EL (cell line): ENCODE results near the gene GPR25.

Experiments used
- DNase-seq: peaks from one replicate; pipeline ENCODE4 v3.0.0-alpha.2; 2016

GPR25 gene

GRCh38 chr1:200873671-200874397 is 1.1 kb downstream of the GPR25 start:
- DNase-seq: no peak

- no peak for DNase-seq
These were observed 1.9 kb downstream of the GPR25 start for GRCh38 chr1:200874694-200875093.

- DNase-seq: no peak
These were observed 2.6 kb downstream of the GPR25 start for GRCh38 chr1:200875416-200875815.

- DNase-seq: no peak
These were observed 4.2 kb downstream of the GPR25 start for GRCh38 chr1:200877010-200877409.

- DNase-seq: no peak
These were observed 5.2 kb downstream of the GPR25 start for GRCh38 chr1:200877839-200878551.

- no peak for DNase-seq
These were observed 7.4 kb downstream of the GPR25 start for GRCh38 chr1:200880212-200880611.

- no peak for DNase-seq
These were observed 10.3 kb downstream of the GPR25 start for GRCh38 chr1:200883118-200883517.

- no peak for DNase-seq
These were observed 13.0 kb downstream of the GPR25 start for GRCh38 chr1:200885623-200886402.

GRCh38 chr1:200886594-200886993 is 13.8 kb downstream of the GPR25 start:
- DNase-seq: no peak

GRCh38 chr1:200887036-200887435 is 14.3 kb downstream of the GPR25 start:
- DNase-seq: no peak

- no peak for DNase-seq
These were observed 15.1 kb downstream of the GPR25 start for GRCh38 chr1:200887772-200888348.

- DNase-seq: peak; percentile 75
These were observed 15.6 kb downstream of the GPR25 start for GRCh38 chr1:200888349-200888838.

- no peak for DNase-seq
These were observed 16.8 kb downstream of the GPR25 start for GRCh38 chr1:200889571-200889970.

- DNase-seq: no peak
These were observed 17.2 kb downstream of the GPR25 start for GRCh38 chr1:200890027-200890426.

- peak; percentile 67 for DNase-seq
These were observed 18.3 kb downstream of the GPR25 start for GRCh38 chr1:200890818-200891773.

GRCh38 chr1:200891774-200892157 is 19.0 kb downstream of the GPR25 start:
- peak; percentile 15 for DNase-seq

GRCh38 chr1:200892546-200892945 is 19.8 kb downstream of the GPR25 start:
- no peak for DNase-seq

GRCh38 chr1:200892958-200893357 is 20.2 kb downstream of the GPR25 start:
- DNase-seq: no peak

GRCh38 chr1:200893411-200893901 is 20.7 kb downstream of the GPR25 start:
- DNase-seq: no peak

- no peak for DNase-seq
These were observed 22.1 kb downstream of the GPR25 start, which contains the start of gene INAVA for GRCh38 chr1:200894712-200895442. Gene INAVA (plus strand): TSS chr1:200894900. CDS start chr1:200898401, 3,501 bp downstream.

- DNase-seq: no peak
These were observed 22.6 kb downstream of the GPR25 start for GRCh38 chr1:200895443-200895789.
